CD8-positive, alpha-beta memory T cell (primary cell): ENCODE data around the gene TMEM169. TPM values are rescaled to one million over a fixed set of nuclear protein-coding genes. Genes with fewer than 3 reads are reported as not detected.

Source experiments
- CTCF ChIA-PET: fragments of 350-600 bp; sonication (Branson Sonifier 250); formaldehyde crosslinking; loops from one replicate; lab custom pipeline; 2021; ENCODE audit warnings: antibody characterized with exemption; lab: Charles Lee
- POLR2A ChIA-PET: fragments of 350-600 bp; sonication (Branson Sonifier 250); formaldehyde crosslinking; loops from one replicate; lab custom pipeline; 2021; ENCODE audit warnings: antibody characterized with exemption; lab: Charles Lee
- DNase-seq, 5 donors: peaks; one replicate each; pipeline versions ENCODE4 v3.0.0 to v3.0.0-alpha.2; 2020 to 2022; ENCODE audit warnings: mixed read lengths in 1 of 5
- H3K27ac ChIP-seq: one replicate; pipeline ENCODE4 v1.7.0; 2013; ENCODE audit warnings: low read depth, mild to moderate bottlenecking, low read length, moderate library complexity
- H3K27me3 ChIP-seq: 2 replicates; pipeline ENCODE4 v1.7.0; 2013; ENCODE audit warnings: low read length, mild to moderate bottlenecking; ENCODE audit not compliant: insufficient read depth, poor library complexity, severe bottlenecking
- H3K36me3 ChIP-seq: 2 replicates; pipeline ENCODE4 v1.7.0; 2013; ENCODE audit warnings: mild to moderate bottlenecking, low read length, moderate library complexity; ENCODE audit not compliant: insufficient read depth
- H3K4me1 ChIP-seq: 2 replicates; pipeline ENCODE4 v1.7.0; 2013; ENCODE audit warnings: mild to moderate bottlenecking, low read length, moderate library complexity; ENCODE audit not compliant: insufficient read depth
- H3K4me3 ChIP-seq: 2 replicates; pipeline ENCODE4 v1.7.0; 2013; ENCODE audit warnings: mild to moderate bottlenecking, low read length
- H3K9me3 ChIP-seq: 2 replicates; pipeline ENCODE4 v1.7.0; 2013; ENCODE audit warnings: mild to moderate bottlenecking, low read length
- H3K27ac Mint-ChIP-seq, 8 donors: one replicate each; pipeline ENCODE4 v1.8.0; 2020 to 2021; ENCODE audit warnings: mixed read lengths in 8 of 8, mild to moderate bottlenecking in 6 of 8, inconsistent platforms in 3 of 8, moderate library complexity in 3 of 8
- H3K27me3 Mint-ChIP-seq, 2 donors: one replicate each; pipeline ENCODE4 v1.8.0; 2020 to 2021; ENCODE audit warnings: mixed read lengths in 2 of 2, mild to moderate bottlenecking in 1 of 2, moderate library complexity in 1 of 2
- H3K36me3 Mint-ChIP-seq, 3 donors: one replicate each; pipeline ENCODE4 v1.8.0; 2020 to 2021; ENCODE audit warnings: mixed read lengths in 3 of 3, inconsistent platforms in 1 of 3, mild to moderate bottlenecking in 1 of 3
- H3K4me1 Mint-ChIP-seq, 3 donors: one replicate each; pipeline ENCODE4 v1.8.0; 2020 to 2021; ENCODE audit warnings: mixed read lengths in 3 of 3, inconsistent platforms in 1 of 3, mild to moderate bottlenecking in 1 of 3
- H3K4me3 Mint-ChIP-seq, 7 donors: one replicate each; pipeline ENCODE4 v1.8.0; 2020 to 2021; ENCODE audit warnings: mixed read lengths in 7 of 7, mild to moderate bottlenecking in 6 of 7, moderate library complexity in 4 of 7, inconsistent platforms in 2 of 7
- H3K9me3 Mint-ChIP-seq, 5 donors: one replicate each; pipeline ENCODE4 v1.8.0; 2020 to 2022; ENCODE audit warnings: mixed read lengths in 5 of 5, mild to moderate bottlenecking in 3 of 5, moderate library complexity in 2 of 5, inconsistent platforms in 1 of 5
- polyA plus RNA-seq: library from polyadenylated mRNA; unstranded; fragments of 300-500 nt; fragmentation: Illumina TruSeq; gene quantifications from one replicate; pipeline ENCODE4 v1.2.3, GENCODE V29; 2021
- total RNA-seq, 2 experiments: library from RNA; stranded (reverse); gene quantifications; one replicate each; pipeline ENCODE4 v1.2.3, GENCODE V29; 2021

TMEM169 gene
- total and polyA plus RNA-seq, 3 experiments from 2014 or later: 0.63 to 1.1 (median 0.73) TPM

GRCh38 chr2:216107760-216108159 lies 26.0 kb downstream of the TMEM169 start:
- Mint-ChIP-seq H3K27ac (peak overlapping the region in 4 of 8 donors; percentile 18 to 98 (median 38)), H3K9me3 (no peaks in the 10 kb centered on the region), H3K4me3 (peak overlapping the region in 5 of 7 donors; percentile 20 to 98 (median 28)), H3K27me3 (peaks cover 0 to 6% of the 10 kb centered on the region in 2 donors), H3K36me3 (peaks cover 4 to 37% (median 11%) of the 10 kb centered on the region in 3 donors), H3K4me1 (peaks cover 35 to 47% (median 46%) of the 10 kb centered on the region in 3 donors)
- H3K4me3 ChIP-seq: no peak overlapping the region
- ChIA-PET CTCF (interaction anchor here (1.4 to 4.7 kb wide), 4 partner anchors 24 to 74 kb away, joined by 5 to 27 read pairs (median 10); no protein-coding TSS in a partner anchor), POLR2A (no interaction called here)
- peaks cover 22% of the 10 kb centered on the region for H3K36me3 ChIP-seq
- no peak for DNase-seq
- H3K9me3 ChIP-seq: no peaks in the 10 kb centered on the region
- H3K27ac ChIP-seq: no peak overlapping the region
- peaks cover 38% of the 10 kb centered on the region for H3K4me1 ChIP-seq
- H3K27me3 ChIP-seq: no peaks in the 10 kb centered on the region

DNA sequence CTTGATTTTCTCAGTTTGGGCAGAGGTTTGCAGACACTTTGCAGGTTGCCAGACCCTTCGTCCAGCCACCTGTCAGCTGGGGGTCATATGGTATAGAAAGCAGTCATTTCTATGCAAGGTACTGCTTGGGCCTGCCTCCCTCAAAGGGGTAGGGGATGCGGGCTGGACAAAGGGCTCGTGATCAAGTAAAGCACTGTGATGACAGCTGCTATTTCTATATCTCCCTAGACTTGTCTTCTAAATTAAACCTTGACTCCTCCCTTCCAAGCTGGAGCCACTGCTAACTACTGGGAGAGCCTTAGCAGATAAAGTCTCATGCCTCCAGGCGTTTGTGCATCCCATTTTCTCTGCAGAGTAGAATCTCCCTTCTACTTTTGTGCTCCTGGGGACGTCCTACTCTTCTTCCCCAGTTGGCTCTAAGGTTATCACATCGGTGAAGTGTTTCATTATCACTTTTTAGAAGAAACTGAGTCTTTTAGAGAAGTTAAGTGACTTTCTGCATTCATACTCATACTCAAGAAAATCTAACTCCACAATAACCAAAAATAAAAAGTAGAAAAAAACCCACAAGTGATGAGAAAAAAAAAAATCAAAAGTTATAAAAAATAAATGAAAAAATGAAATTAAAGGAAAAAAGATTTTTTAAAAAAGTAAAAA lies 26.7 kb downstream of the TMEM169 start:
- peak overlapping the region; percentile 98 to 100 (median 100) for H3K27ac Mint-ChIP-seq
- H3K36me3 ChIP-seq: peaks cover 29% of the 10 kb centered on the region
- POLR2A ChIA-PET: interaction anchor here (0.6 to 3.8 kb wide), 4 partner anchors 27 to 92 kb away, joined by 3 to 21 read pairs (median 3); partner anchors contain the start of genes PECR and TMEM169
- H3K4me1 Mint-ChIP-seq: peaks cover 42 to 54% (median 53%) of the 10 kb centered on the region in 3 donors
- H3K4me1 ChIP-seq: peaks cover 42% of the 10 kb centered on the region
- no peaks in the 10 kb centered on the region for H3K9me3 Mint-ChIP-seq
- no peak for DNase-seq
- peaks cover 4 to 44% (median 15%) of the 10 kb centered on the region in 3 donors for H3K36me3 Mint-ChIP-seq
- no peaks in the 10 kb centered on the region for H3K27me3 ChIP-seq
- no peaks in the 10 kb centered on the region for H3K9me3 ChIP-seq
- H3K4me3 ChIP-seq: no peak overlapping the region
- CTCF ChIA-PET: interaction anchor here (1.0 to 4.7 kb wide), 6 partner anchors 25 to 85 kb away, joined by 4 to 27 read pairs (median 9); partner anchors contain the start of genes PECR and TMEM169
- peak overlapping the region; percentile 98 to 100 (median 100) for H3K4me3 Mint-ChIP-seq
- peaks cover 0 to 6% of the 10 kb centered on the region in 2 donors for H3K27me3 Mint-ChIP-seq
- peak overlapping the region; percentile 4 for H3K27ac ChIP-seq

DNA sequence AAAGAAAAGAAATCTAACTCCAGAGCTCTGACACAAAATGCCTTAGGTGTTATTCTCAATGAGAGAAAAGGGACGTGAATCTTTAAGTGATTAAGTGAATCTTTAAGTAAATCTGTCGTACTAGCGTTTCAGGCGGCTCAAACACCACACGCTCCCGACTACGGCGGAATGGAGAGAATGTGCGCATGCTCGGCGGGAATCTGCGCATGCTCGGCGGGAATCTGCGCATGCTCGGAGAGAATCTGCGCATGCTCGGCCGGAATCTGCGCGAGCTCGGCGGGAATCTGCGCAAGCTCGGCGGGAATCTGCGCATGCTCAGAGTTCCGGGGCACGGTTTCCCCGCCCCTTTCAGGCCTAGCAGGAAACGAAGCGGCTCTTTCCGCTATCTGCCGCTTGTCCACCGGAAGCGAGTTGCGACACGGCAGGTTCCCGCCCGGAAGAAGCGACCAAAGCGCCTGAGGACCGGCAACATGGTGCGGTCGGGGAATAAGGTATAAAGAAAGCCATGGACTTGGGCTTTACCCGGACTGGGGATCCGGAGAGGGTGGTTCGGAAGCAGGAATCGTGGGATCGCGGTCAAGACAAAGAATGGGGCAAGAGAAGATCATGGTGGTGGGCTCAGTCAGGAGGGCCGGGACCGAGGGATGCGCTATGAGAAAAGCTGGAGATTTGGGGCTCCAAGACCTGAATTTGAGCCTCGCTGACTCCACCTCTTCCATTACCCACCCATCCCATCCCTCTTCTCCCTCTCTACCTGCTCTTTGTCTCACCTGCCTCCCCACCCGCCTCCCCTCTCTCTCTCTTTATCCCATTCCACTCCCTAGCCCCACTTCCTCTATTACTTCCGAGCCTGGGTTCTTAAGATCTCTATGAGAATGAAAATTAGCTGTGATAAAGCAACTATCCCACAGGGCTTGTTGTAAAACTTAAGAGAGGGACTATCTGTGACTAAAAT lies 27.5 kb downstream of the TMEM169 start, which contains the start of gene XRCC5:
Gene XRCC5 (plus strand): TSS at position 382 of the 955 bp plus-strand sequence. CDS start 89 bp downstream, at position 471.
- Mint-ChIP-seq H3K36me3 (peaks cover 7 to 52% (median 18%) of the 10 kb centered on the region in 3 donors), H3K9me3 (no peaks in the 10 kb centered on the region), H3K4me3 (peak within 1 kb of the TSS; percentile 98 to 100 (median 100)), H3K27ac (peak within 1 kb of the TSS; percentile 98 to 100 (median 100)), H3K27me3 (peaks cover 0 to 6% of the 10 kb centered on the region in 2 donors), H3K4me1 (peaks cover 50 to 62% (median 61%) of the 10 kb centered on the region in 3 donors)
- H3K9me3 ChIP-seq: no peaks in the 10 kb centered on the region
- no peaks in the 10 kb centered on the region for H3K27me3 ChIP-seq
- peak within 1 kb of the TSS; percentile 97 for H3K4me3 ChIP-seq
- peak; percentile 95 to 99 (median 96) for DNase-seq
- H3K27ac ChIP-seq: peak within 1 kb of the TSS; percentile 93
- CTCF ChIA-PET: interaction anchor here (1.0 to 4.7 kb wide), 9 partner anchors 20 to 295 kb away, joined by 3 to 27 read pairs (median 8); partner anchors contain the start of genes PECR and TMEM169
- H3K36me3 ChIP-seq: peaks cover 37% of the 10 kb centered on the region
- peaks cover 50% of the 10 kb centered on the region for H3K4me1 ChIP-seq
- POLR2A ChIA-PET: interaction anchor here (0.6 to 3.8 kb wide), 6 partner anchors 18 to 93 kb away, joined by 3 to 21 read pairs (median 3); partner anchors contain the start of genes PECR and TMEM169

- H3K4me1 Mint-ChIP-seq: peaks cover 58 to 70% (median 70%) of the 10 kb centered on the region in 3 donors
- peak overlapping the region; percentile 97 for H3K4me3 ChIP-seq
- DNase-seq: peak in 2 of 5 donors; percentile 14 to 36
- ChIA-PET POLR2A (interaction anchor here (0.7 to 3.8 kb wide), 5 partner anchors 19 to 274 kb away, joined by 3 to 21 read pairs (median 3); partner anchors contain the start of genes PECR and TMEM169), CTCF (interaction anchor here (1.0 to 4.7 kb wide), 9 partner anchors 12 to 294 kb away, joined by 3 to 27 read pairs (median 8); partner anchors contain the start of genes PECR and TMEM169)
- H3K27ac Mint-ChIP-seq: peak overlapping the region; percentile 98 to 100 (median 100)
- H3K36me3 Mint-ChIP-seq: peaks cover 10 to 60% (median 22%) of the 10 kb centered on the region in 3 donors
- H3K4me3 Mint-ChIP-seq: peak overlapping the region; percentile 98 to 100 (median 100)
- peaks cover 0 to 2% (median 0%) of the 10 kb centered on the region in 5 donors for H3K9me3 Mint-ChIP-seq
- H3K27me3 ChIP-seq: no peaks in the 10 kb centered on the region
- peaks cover 40% of the 10 kb centered on the region for H3K36me3 ChIP-seq
- peaks cover 0 to 8% of the 10 kb centered on the region in 2 donors for H3K27me3 Mint-ChIP-seq
- H3K4me1 ChIP-seq: peaks cover 56% of the 10 kb centered on the region
- no peaks in the 10 kb centered on the region for H3K9me3 ChIP-seq
- H3K27ac ChIP-seq: peak overlapping the region; percentile 93
Observed at GRCh38 chr2:216109962-216110614, 28.4 kb downstream of the TMEM169 start.

- DNase-seq: no peak
- no peaks in the 10 kb centered on the region for H3K9me3 ChIP-seq
- peaks cover 40% of the 10 kb centered on the region for H3K36me3 ChIP-seq
- Mint-ChIP-seq H3K9me3 (peaks cover 0 to 2% (median 0%) of the 10 kb centered on the region in 5 donors), H3K4me3 (peak overlapping the region; percentile 98 to 100 (median 100)), H3K27me3 (peaks cover 0 to 5% of the 10 kb centered on the region in 2 donors), H3K4me1 (peaks cover 63 to 75% (median 75%) of the 10 kb centered on the region in 3 donors), H3K36me3 (peaks cover 10 to 63% (median 23%) of the 10 kb centered on the region in 3 donors), H3K27ac (peak overlapping the region in 7 of 8 donors; percentile 98 to 100 (median 100))
- H3K27ac ChIP-seq: peak overlapping the region; percentile 93
- ChIA-PET CTCF (interaction anchor here (1.0 to 4.7 kb wide), 8 partner anchors 11 to 294 kb away, joined by 3 to 27 read pairs (median 6); partner anchors contain the start of genes PECR and TMEM169), POLR2A (interaction anchor here (0.7 to 3.8 kb wide), 3 partner anchors 29 to 274 kb away, joined by 3 to 21 read pairs (median 3); partner anchors contain the start of genes PECR and TMEM169)
- H3K4me3 ChIP-seq: peak overlapping the region; percentile 97
- H3K4me1 ChIP-seq: peaks cover 61% of the 10 kb centered on the region
- H3K27me3 ChIP-seq: no peaks in the 10 kb centered on the region
Observed at GRCh38 chr2:216110620-216111019, 28.9 kb downstream of the TMEM169 start.

DNA sequence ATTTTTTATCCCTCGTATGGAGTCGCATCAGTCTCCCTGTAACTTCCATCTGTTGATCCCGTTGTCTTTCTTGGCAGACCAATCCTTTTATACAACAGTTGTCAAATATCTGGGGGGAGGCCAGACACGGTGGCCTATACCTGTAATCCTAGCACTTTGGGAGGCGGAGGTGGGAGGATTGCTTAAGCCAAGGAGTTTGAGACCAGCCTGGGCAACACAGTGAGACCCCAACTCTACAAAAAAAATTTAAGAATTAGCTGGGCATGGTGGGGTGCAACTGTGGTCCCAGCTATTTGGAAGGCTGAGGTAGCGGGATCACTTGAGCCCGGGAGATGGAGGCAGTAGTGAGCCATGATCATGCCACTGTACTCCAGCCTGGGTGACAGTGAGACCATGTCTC lies 29.4 kb downstream of the TMEM169 start:
- Histone ChIP-seq H3K9me3 (no peaks in the 10 kb centered on the region), H3K36me3 (peaks cover 41% of the 10 kb centered on the region), H3K4me3 (no peak overlapping the region), H3K27me3 (no peaks in the 10 kb centered on the region), H3K4me1 (peaks cover 66% of the 10 kb centered on the region), H3K27ac (no peak overlapping the region)
- no peak for DNase-seq
- Mint-ChIP-seq H3K4me3 (peak overlapping the region in 6 of 7 donors; percentile 65 to 100 (median 99)), H3K4me1 (peaks cover 67 to 80% (median 80%) of the 10 kb centered on the region in 3 donors), H3K27ac (peak overlapping the region in 7 of 8 donors; percentile 44 to 100 (median 98)), H3K9me3 (peaks cover 0 to 2% (median 0%) of the 10 kb centered on the region in 5 donors), H3K36me3 (peaks cover 10 to 65% (median 23%) of the 10 kb centered on the region in 3 donors), H3K27me3 (peaks cover 0 to 5% of the 10 kb centered on the region in 2 donors)
- ChIA-PET POLR2A (interaction anchor here (3.8 kb wide), 1 partner anchor 29 kb away, joined by 21 read pairs; the partner anchor contains the start of genes PECR and TMEM169), CTCF (interaction anchor here (1.2 to 4.7 kb wide), 4 partner anchors 30 to 77 kb away, joined by 4 to 27 read pairs (median 8); partner anchors contain the start of genes PECR and TMEM169)
